GM19463 (cell line): ENCODE data around the gene INSIG1.

Experiments
- ATAC-seq: cut with Tn5 transposase; IDR thresholded peaks from one replicate; pipeline ENCODE4 v1.9.1; 2021; ENCODE audit warnings: mild to moderate bottlenecking, moderate library complexity; ENCODE audit not compliant: unreplicated experiment

The INSIG1 gene

GRCh38 chr7:155299535-155300202 is 2.0 kb downstream of the INSIG1 start:
- no peak for ATAC-seq

GRCh38 chr7:155300641-155301452 is 3.2 kb downstream of the INSIG1 start:
- no peak for ATAC-seq

GRCh38 chr7:155303039-155303593 is 5.4 kb downstream of the INSIG1 start:
- no peak for ATAC-seq

- no peak for ATAC-seq
Measured at GRCh38 chr7:155303897-155304296, 6.2 kb downstream of the INSIG1 start.

GRCh38 chr7:155305231-155305904 is 7.7 kb downstream of the INSIG1 start:
- ATAC-seq, result no peak

GRCh38 chr7:155306673-155307470 is 9.2 kb downstream of the INSIG1 start:
- ATAC-seq, result no peak

- no peak for ATAC-seq
Measured at GRCh38 chr7:155308330-155309020, 10.8 kb downstream of the INSIG1 start.

GRCh38 chr7:155309021-155309338 is 11.3 kb downstream of the INSIG1 start:
- no peak for ATAC-seq

- no peak for ATAC-seq
Measured at GRCh38 chr7:155310425-155311114, 12.9 kb downstream of the INSIG1 start.

GRCh38 chr7:155311826-155312537 is 14.3 kb downstream of the INSIG1 start:
- ATAC-seq, result no peak

- no peak for ATAC-seq
Measured at GRCh38 chr7:155312633-155313032, 15.0 kb downstream of the INSIG1 start.

GRCh38 chr7:155313096-155313495 is 15.4 kb downstream of the INSIG1 start:
- no peak for ATAC-seq

GRCh38 chr7:155315977-155316376 is 18.3 kb downstream of the INSIG1 start:
- ATAC-seq, result no peak

GRCh38 chr7:155316427-155317113 is 18.9 kb downstream of the INSIG1 start:
- no peak for ATAC-seq

GRCh38 chr7:155317114-155317434 is 19.4 kb downstream of the INSIG1 start:
- no peak for ATAC-seq

- no peak for ATAC-seq
Measured at GRCh38 chr7:155318245-155318644, 20.6 kb downstream of the INSIG1 start.

GRCh38 chr7:155322530-155322929 is 24.9 kb downstream of the INSIG1 start:
- no peak for ATAC-seq

GRCh38 chr7:155323001-155323638 is 25.4 kb downstream of the INSIG1 start:
- ATAC-seq, result no peak
